HepG2 (cell line): ENCODE measurements around the gene FLT3LG. TPM values are rescaled to one million over a fixed set of nuclear protein-coding genes. Genes with fewer than 3 reads are reported as not detected.

ENCODE experiments used
- ATAC-seq: fragments of 200-7000 bp; cut with Tn5 transposase; 3 replicates; pipeline ENCODE4 v1.9.1; 2020; ENCODE audit warnings: mild to moderate bottlenecking, moderate library complexity
- BruUV-seq: library from RNA; stranded (reverse); fragments of 400-500 nt; replicated peaks from 2 replicates; lab custom pipeline; 2021; lab: Mats Ljungman, UMichigan
- CTCF ChIA-PET: fragments of 300-600 bp; formaldehyde crosslinking; extraction: SDS; loops from one replicate; lab custom pipeline; 2021; ENCODE audit warnings: low total read pairs, inconsistent platforms, low intra/inter-chr PET ratio; lab: Yijun Ruan, JAX
- POLR2A ChIA-PET: fragments of 350-600 bp; sonication (Branson Sonifier 250); formaldehyde crosslinking; loops from one replicate; lab custom pipeline; 2020; ENCODE audit warnings: antibody characterized with exemption, inconsistent platforms; lab: Yijun Ruan, JAX
- DNase-seq: peaks from one replicate; pipeline ENCODE4 v3.0.0-alpha.2; 2015; ENCODE audit warnings: low spot score
- FAIRE-seq: peaks from 3 replicates; lab custom pipeline; 2011; peaks lifted over from hg19 to GRCh38; lab: Jason Lieb, UNC
- H2AFZ ChIP-seq: one replicate; pipeline ENCODE4 v1.6.1; 2011; ENCODE audit warnings: low read length, inconsistent platforms
- H3K27ac ChIP-seq: fragments of 300-600 bp; 3 replicates; pipeline ENCODE4 v1.8.0; 2011; ENCODE audit warnings: mixed run types, mild to moderate bottlenecking, mixed read lengths, low read length, inconsistent platforms; ENCODE audit not compliant: insufficient read depth; ENCODE audit errors: extremely low read length
- H3K27me3 ChIP-seq, 2 experiments: fragments of 200-600 bp in 1 of 2; 2 replicates in 1 of 2; 3 replicates in 1 of 2; pipeline versions ENCODE4 v1.6.0 to v1.8.0; 2011; ENCODE audit warnings: low read length in 2 of 2, mild to moderate bottlenecking in 2 of 2, moderate library complexity in 2 of 2, inconsistent platforms in 1 of 2; ENCODE audit not compliant: insufficient read depth in 2 of 2, control insufficient read depth in 1 of 2
- H3K36me3 ChIP-seq, 2 experiments: fragments of 200-600 bp in 1 of 2; replicated peaks in 1 of 2; 2 replicates in 1 of 2; 3 replicates in 1 of 2; pipeline versions ENCODE4 v1.5.1 to v1.8.0; 2011; ENCODE audit warnings: low read length in 2 of 2, inconsistent platforms in 1 of 2; ENCODE audit not compliant: insufficient read depth in 2 of 2, control insufficient read depth in 1 of 2
- H3K4me1 ChIP-seq: 2 replicates; pipeline ENCODE4 v1.5.1; 2012; ENCODE audit warnings: low read length, inconsistent platforms; ENCODE audit not compliant: insufficient read depth
- H3K4me2 ChIP-seq: 2 replicates; pipeline ENCODE4 v1.6.0; 2011; ENCODE audit warnings: low read depth, low read length, inconsistent platforms
- H3K4me3 ChIP-seq, 3 experiments: fragments of 200-600 bp in 1 of 3; sonication (generic), shearing (Covaris generic) in 1 of 3; replicated peaks in 1 of 3; 2 replicates each; pipeline ENCODE4 v1.5.1; 2011 to 2016; ENCODE audit warnings: low read length in 3 of 3, inconsistent platforms in 2 of 3, low read depth in 2 of 3, mild to moderate bottlenecking in 2 of 3, control low read depth in 1 of 3, mixed read lengths in 1 of 3; ENCODE audit not compliant: insufficient read depth in 1 of 3
- H3K79me2 ChIP-seq: one replicate; pipeline ENCODE4 v1.6.1; 2011; ENCODE audit warnings: low read length, inconsistent platforms; ENCODE audit not compliant: insufficient read depth
- H3K9ac ChIP-seq: 2 replicates; pipeline ENCODE4 v1.6.0; 2011; ENCODE audit warnings: mild to moderate bottlenecking, low read depth, low read length, inconsistent platforms; ENCODE audit not compliant: insufficient read depth
- H3K9me3 ChIP-seq: 2 replicates; pipeline ENCODE4 v1.5.1; 2012; ENCODE audit warnings: mild to moderate bottlenecking, low read length
- H4K20me1 ChIP-seq: 2 replicates; pipeline ENCODE4 v1.6.0; 2011; ENCODE audit warnings: inconsistent platforms, mild to moderate bottlenecking, low read length, moderate library complexity; ENCODE audit not compliant: insufficient read depth
- AGO2 ChIP-seq: fragments of 200-400 bp; formaldehyde crosslinking; optimal IDR thresholded peaks from 2 replicates; pipeline ENCODE3; 2017; ENCODE audit warnings: mild to moderate bottlenecking, low read depth, low read length, moderate library complexity
- HOXA7 ChIP-seq: sonication (generic); formaldehyde crosslinking; IDR thresholded peaks from 2 replicates; pipeline ENCODE4 v1.8.1; 2022; ENCODE audit warnings: mild to moderate bottlenecking, missing genetic modification reagents, moderate library complexity
- IRX3 ChIP-seq: sonication (generic); formaldehyde crosslinking; IDR thresholded peaks from 2 replicates; pipeline ENCODE4 v1.8.1; 2023; ENCODE audit warnings: mild to moderate bottlenecking, low read depth, missing genetic modification reagents, borderline replicate concordance
- NR2F2 ChIP-seq: IDR thresholded peaks from 2 replicates; pipeline ENCODE4 v1.6.1; 2012; ENCODE audit warnings: low read depth, inconsistent platforms, borderline replicate concordance
- POLR2AphosphoS2 ChIP-seq: IDR thresholded peaks from 2 replicates; pipeline ENCODE4 v1.6.1; 2011; ENCODE audit warnings: low read depth, low read length, improper control_type of control experiment
- RBFOX2 ChIP-seq: fragments of 200-400 bp; formaldehyde crosslinking; IDR thresholded peaks from 2 replicates; pipeline ENCODE4 v1.6.1; 2017; ENCODE audit warnings: low read depth, mild to moderate bottlenecking, low read length
- SNAPC4 ChIP-seq: sonication (generic); formaldehyde crosslinking; IDR thresholded peaks from 2 replicates; pipeline ENCODE4 v1.4.0; 2020; ENCODE audit warnings: mild to moderate bottlenecking, missing genetic modification reagents
- WGBS: methylation state at CpG from one replicate; pipeline ENCODE4 v1.1.6; 2017; ENCODE audit warnings: low lambda C conversion rate; 5-methylcytosine and 5-hydroxymethylcytosine counted together
- in situ Hi-C: cut with HindIII; loops from 2 replicates; pipeline ENCODE4 v1.10.0; 2017; ENCODE audit warnings: low pct_unique_long_range_greater_than_20kb; ENCODE audit not compliant: extremely low pct_ligation_motif_present
- intact Hi-C: fragments of 100-400 bp; cut with micrococcal nuclease; formaldehyde crosslinking; loops from one replicate; pipeline ENCODE4 v1.10.0; 2022; ENCODE audit not compliant: unreplicated experiment
- polyA plus RNA-seq, 8 experiments: library from polyadenylated mRNA; depleted of rRNA in 3 of 8; stranded (reverse) in 7 of 8; unstranded in 1 of 8; fragments of >200 nt; fragmentation: Illumina TruSeq in 4 of 8; extraction: Trizol in 4 of 8; gene quantifications; 2 replicates each; pipeline versions ENCODE4 v1.2.1 to v1.2.3, GENCODE V29; 2011 to 2016; ENCODE audit warnings: low read depth in 4 of 8, missing spikeins in 1 of 8, mixed read lengths in 1 of 8; ENCODE audit not compliant: insufficient read depth in 1 of 8
- total RNA-seq, 5 experiments: library from RNA; depleted of rRNA; stranded (reverse); fragments of >200 nt; fragmentation: Illumina TruSeq; extraction: Trizol; gene quantifications; 2 replicates each; pipeline ENCODE4 v1.2.3, GENCODE V29; 2016; ENCODE audit warnings: low read depth in 1 of 5

The FLT3LG gene
- total and polyA plus RNA-seq, 2 of the 13 experiments (the other 11 are each of a cell fraction or from before 2014, with no cell fraction given): 1.5 to 2.6 TPM

GRCh38 chr19:49491804-49492572, 18.0 kb downstream of the FLT3LG start:
- no peak overlapping the region for H3K9ac ChIP-seq
- CTCF ChIA-PET: no interaction called here
- peaks cover 44% of the 10 kb centered on the region for H3K79me2 ChIP-seq
- no peaks in the 10 kb centered on the region for H3K9me3 ChIP-seq
- H3K27ac ChIP-seq: peak overlapping the region; percentile 27
- H3K27me3 ChIP-seq: peaks cover 0 to 6% of the 10 kb centered on the region in 2 experiments; a peak in 1 of 5 replicates
- H3K4me2 ChIP-seq: no peak overlapping the region
- intact Hi-C loops (no loop called here), in situ Hi-C loops (no loop called here)
- 90% methylated on average over 4 of the region's 7 CpGs for WGBS
- peaks cover 32% of the 10 kb centered on the region for H3K4me1 ChIP-seq
- TSS peak; percentile 26 for BruUV-seq
- H3K4me3 ChIP-seq: no peak overlapping the region
- no peak for DNase-seq
- TF ChIP-seq NR2F2: 0 out of 2 replicates have a peak, but pooled peaks have one; percentile 39
- peak; percentile 89 for TF ChIP-seq AGO2
- no peak for TF ChIP-seq SNAPC4
- no peak for TF ChIP-seq HOXA7 (CRISPR knock-in tag)
- 0 out of 2 replicates have a peak, but pooled peaks have one; percentile 39 for TF ChIP-seq IRX3 (CRISPR knock-in tag)
- TF ChIP-seq RBFOX2: peak; percentile 89
- TF ChIP-seq POLR2AphosphoS2: peak; percentile 78; the same call in 1 of the 2 replicates
- no peak for FAIRE-seq
- POLR2A ChIA-PET: interaction anchor here (0.7 to 1.8 kb wide), 6 partner anchors 13 to 148 kb away, joined by 3 to 10 read pairs (median 4); partner anchors contain the start of genes ALDH16A1, FCGRT, NOSIP and PIH1D1
- no peak for ATAC-seq
- peaks cover 19 to 40% of the 10 kb centered on the region in 2 experiments for H3K36me3 ChIP-seq
- peaks cover 45% of the 10 kb centered on the region for H4K20me1 ChIP-seq
- H2AFZ ChIP-seq: no peak overlapping the region
